NCI-H2029 (cell line): ENCODE results near the gene PLXNA3.

Source experiments
- DNase-seq: peaks from one replicate; lab custom pipeline; 2025; lab: John Stamatoyannopoulos, UW

PLXNA3 gene

GRCh38 chrX:154458116-154458953 is at the start of gene PLXNA3:
PLXNA3 (plus strand) TSS chrX:154458281; CDS start chrX:154460184, 1,903 bp downstream.
- no peak for DNase-seq

GRCh38 chrX:154408659-154409221 is 49.3 kb upstream of the PLXNA3 start:
- DNase-seq, result no peak

- DNase-seq, result no peak
These were observed 48.7 kb upstream of the PLXNA3 start, which contains the start of gene DNASE1L1 for GRCh38 chrX:154409222-154409871. DNASE1L1 (minus strand) TSS chrX:154409254; CDS start chrX:154405568, 3,686 bp downstream.

GRCh38 chrX:154411981-154412340 is 46.1 kb upstream of the PLXNA3 start:
- DNase-seq, result peak; percentile 13

GRCh38 chrX:154412468-154412867 is 45.6 kb upstream of the PLXNA3 start:
- DNase-seq, result no peak

- no peak for DNase-seq
These were observed 44.9 kb upstream of the PLXNA3 start for GRCh38 chrX:154413142-154413541.

GRCh38 chrX:154417157-154417556 is 40.9 kb upstream of the PLXNA3 start:
- peak; percentile 40 for DNase-seq

- DNase-seq, result no peak
These were observed 38.9 kb upstream of the PLXNA3 start for GRCh38 chrX:154419189-154419588.

GRCh38 chrX:154419688-154420401 is 38.2 kb upstream of the PLXNA3 start:
- DNase-seq, result peak; percentile 13

GRCh38 chrX:154420402-154420756 is 37.7 kb upstream of the PLXNA3 start:
- DNase-seq, result no peak

- DNase-seq, result no peak
These were observed 30.9 kb upstream of the PLXNA3 start for GRCh38 chrX:154426916-154427770.

GRCh38 chrX:154428176-154429171 is 29.6 kb upstream of the PLXNA3 start, which contains the start of gene ATP6AP1:
ATP6AP1 (plus strand) TSS chrX:154428677; CDS start chrX:154428693, 16 bp downstream.
- peak; percentile 84 for DNase-seq

GRCh38 chrX:154429711-154430110 is 28.4 kb upstream of the PLXNA3 start:
- DNase-seq, result no peak

- DNase-seq, result no peak
These were observed 27.6 kb upstream of the PLXNA3 start for GRCh38 chrX:154430479-154430878.

- DNase-seq, result no peak
These were observed 27.2 kb upstream of the PLXNA3 start for GRCh38 chrX:154430916-154431315.

- DNase-seq, result no peak
These were observed 26.7 kb upstream of the PLXNA3 start for GRCh38 chrX:154431341-154431740.

GRCh38 chrX:154432210-154432609 is 25.9 kb upstream of the PLXNA3 start:
- DNase-seq, result no peak

- no peak for DNase-seq
These were observed 24.5 kb upstream of the PLXNA3 start for GRCh38 chrX:154433605-154434004.

- no peak for DNase-seq
These were observed 23.5 kb upstream of the PLXNA3 start for GRCh38 chrX:154434394-154435168.
